GM18907 (cell line): ENCODE results near the gene TBC1D23.
"Not testable (repeated sequence)": the region's sequence is repeated elsewhere in the genome, so short reads cannot be mapped to it uniquely, and the experiment has no call there.

ENCODE experiments used
- ATAC-seq: cut with Tn5 transposase; IDR thresholded peaks from one replicate; pipeline ENCODE4 v1.9.1; 2021; ENCODE audit warnings: mild to moderate bottlenecking, moderate library complexity; ENCODE audit not compliant: unreplicated experiment

Gene TBC1D23

DNA sequence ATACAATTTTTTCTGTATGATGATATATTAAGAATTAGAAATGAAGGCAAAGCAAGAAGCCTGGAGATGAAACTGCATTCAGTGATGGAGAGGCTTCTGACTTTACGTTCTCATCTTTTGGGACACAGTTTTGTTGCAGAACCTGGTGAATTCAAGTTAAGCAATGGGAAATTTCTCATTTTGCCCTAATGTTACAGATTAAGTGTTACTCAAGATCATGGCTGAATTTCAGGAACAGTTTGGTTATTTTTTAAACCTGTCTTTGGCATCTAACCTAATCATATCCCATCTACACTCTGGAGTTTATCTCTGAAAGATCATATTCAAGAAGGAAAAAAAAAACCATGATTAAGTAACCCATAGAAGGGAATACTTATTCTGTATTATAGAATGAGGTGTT, 79.7 kb downstream of the TBC1D23 start:
- no peak for ATAC-seq

DNA sequence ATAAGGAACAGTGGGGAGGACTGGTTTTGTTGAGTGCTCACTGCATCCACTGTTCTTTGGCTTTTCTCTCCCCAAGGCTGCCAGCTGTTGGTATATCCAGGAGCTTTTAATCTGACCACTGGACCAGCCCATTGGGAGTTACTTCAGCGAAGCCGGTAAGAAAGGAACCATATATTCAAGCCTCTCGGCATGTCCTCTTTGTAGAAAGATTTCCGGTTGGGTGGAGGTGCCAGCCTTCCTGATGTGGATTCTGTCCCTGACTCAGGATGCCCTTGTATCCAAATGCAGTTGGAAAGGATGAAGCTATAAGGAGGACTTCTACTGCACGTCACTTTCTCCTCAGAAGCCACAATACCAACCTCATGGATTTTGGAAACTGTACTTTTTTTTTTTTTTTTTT, 87.9 kb downstream of the TBC1D23 start:
- no peak for ATAC-seq

DNA sequence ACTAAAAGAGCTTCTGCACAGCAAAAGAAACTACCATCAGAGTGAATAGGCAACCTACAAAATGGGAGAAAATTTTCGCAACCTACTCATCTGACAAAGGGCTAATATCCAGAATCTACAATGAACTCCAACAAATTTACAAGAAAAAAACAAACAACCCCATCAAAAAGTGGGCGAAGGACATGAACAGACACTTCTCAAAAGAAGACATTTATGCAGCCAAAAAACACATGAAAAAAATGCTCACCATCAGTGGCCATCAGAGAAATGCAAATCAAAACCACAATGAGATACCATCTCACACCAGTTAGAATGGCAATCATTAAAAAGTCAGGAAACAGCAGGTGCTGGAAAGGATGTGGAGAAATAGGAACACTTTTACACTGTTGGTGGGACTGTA, 91.0 kb downstream of the TBC1D23 start:
- not testable (repeated sequence) for ATAC-seq

DNA sequence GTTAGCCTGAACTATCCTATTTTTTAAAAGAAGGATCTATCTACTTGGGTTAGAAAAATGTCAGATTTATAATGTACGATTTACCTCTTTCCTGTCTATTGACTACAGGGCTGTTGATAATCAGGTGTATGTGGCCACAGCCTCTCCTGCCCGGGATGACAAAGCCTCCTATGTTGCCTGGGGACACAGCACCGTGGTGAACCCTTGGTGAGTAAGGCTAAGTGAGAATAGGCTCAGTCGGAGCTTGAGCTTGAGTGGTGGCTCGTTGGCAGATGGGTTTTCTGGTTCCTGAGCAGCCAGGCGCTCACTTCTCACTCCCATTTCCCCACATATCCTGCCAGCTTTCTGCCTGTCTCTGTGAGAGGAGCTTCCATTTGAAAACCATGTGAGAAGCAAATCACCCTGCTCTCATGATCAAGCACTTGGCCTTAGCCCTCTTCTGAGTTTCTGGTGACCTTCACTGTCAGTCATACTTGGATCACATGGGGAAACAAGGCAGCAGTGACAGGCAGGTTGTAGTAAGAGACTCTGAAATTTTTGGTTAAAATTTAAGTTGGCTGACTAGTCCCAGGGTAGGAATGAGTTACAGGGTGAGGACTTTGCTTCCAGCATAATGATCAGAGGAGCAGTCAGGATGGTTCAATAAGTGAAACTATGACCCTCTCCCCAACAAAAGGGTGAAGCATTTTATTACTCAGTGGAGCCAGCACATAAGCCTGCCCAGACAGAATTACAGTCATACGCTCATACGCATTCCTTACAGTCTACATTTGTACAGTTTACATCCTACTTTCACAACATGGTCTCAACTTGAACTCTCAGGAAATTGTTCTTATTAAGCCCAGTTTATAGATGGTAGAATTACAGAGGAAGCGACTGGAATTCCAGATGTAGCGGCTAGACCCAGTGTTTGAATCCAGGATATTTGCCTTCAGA, 91.8 kb downstream of the TBC1D23 start:
- no peak for ATAC-seq

DNA sequence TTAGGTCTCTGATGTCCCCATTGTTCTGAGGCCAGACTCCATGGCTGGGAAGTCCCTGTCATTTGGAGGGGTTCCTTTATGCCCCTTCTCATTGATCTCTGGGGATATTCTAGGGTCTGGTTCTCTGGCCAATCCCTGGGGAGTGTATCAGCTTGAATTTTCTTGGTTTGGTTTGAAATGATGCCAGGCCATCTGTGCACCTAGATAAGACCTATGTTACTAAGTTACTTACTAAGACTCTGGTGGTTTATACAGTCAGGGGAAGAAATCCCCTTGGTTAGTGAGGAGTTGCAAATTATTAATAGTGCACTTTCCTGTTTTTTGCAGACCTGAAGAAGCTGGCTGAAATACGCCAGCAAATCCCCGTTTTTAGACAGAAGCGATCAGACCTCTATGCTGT, 94.1 kb downstream of the TBC1D23 start:
- ATAC-seq: peak; percentile 86

DNA sequence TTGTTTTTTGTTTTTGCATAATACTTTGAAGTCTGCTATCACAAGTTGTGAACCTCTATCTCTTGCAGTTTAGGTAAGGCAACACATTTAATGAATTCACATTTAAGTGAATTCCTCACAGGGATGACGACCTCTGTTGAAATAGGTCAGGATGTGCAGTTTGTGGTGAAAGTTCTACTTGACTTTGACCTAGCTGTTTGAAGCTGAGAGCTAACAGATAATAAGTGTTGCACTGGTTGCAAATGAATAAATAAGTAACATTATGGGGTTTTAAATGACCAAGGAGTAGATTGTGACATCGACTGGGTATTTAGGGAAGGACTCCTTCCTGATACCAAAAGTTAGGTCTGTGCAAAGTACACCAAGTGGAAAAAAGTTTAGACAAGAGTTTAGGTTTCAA, 97.6 kb downstream of the TBC1D23 start:
- no peak for ATAC-seq

DNA sequence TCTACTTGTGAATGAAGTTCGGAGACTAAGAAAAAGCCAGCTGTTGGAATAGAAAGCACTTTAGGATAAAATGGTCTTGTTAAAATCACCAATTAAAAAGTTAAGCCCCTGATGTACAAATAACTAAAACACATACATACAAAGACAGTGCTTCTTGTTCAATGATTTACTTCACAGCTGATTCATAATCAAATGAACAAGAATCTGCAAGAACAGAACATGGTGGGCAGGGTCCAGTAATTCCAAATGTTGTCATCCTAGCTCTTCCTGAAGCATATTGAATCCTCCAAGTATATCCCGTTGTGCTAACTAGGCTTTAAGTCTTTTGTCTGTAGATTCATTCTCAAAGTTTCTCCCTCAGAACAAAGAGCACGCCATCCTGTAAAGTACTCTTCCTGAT, 98.2 kb downstream of the TBC1D23 start:
- ATAC-seq: no peak

DNA sequence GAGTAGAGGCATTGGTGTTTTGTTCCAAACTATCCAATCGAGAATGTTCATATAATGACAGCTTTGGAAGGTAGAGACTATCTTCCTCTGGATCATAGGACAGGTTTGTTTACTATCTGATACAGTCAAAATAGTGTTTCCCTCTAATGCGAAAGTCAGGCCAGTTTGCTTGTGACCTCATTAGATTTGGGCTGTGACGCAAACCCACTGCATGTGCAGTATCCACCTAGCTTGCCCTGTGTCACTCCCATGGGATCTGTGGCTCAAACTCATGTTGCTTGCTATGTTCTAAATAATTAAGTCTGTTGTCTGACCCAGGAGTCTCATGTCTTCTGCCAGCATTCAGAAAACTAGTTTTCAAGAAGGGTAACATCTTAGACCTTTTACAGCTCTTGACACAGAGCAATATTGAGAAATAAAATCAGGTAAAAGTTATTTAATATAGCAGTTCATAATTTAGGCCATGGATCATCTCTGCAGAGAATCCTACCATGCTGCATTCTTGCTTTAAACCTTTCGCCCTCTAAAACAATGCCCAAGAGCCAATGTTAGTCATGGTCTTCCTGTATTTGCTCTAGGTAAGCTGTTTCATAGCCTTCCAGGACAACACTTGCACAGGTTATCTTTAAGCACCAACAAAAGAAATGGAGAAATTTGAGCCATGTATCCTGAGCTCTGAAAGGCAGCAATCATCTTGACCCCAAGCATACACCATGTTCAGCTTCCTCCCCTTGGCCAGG, 100.1 kb downstream of the TBC1D23 start:
- no peak for ATAC-seq

DNA sequence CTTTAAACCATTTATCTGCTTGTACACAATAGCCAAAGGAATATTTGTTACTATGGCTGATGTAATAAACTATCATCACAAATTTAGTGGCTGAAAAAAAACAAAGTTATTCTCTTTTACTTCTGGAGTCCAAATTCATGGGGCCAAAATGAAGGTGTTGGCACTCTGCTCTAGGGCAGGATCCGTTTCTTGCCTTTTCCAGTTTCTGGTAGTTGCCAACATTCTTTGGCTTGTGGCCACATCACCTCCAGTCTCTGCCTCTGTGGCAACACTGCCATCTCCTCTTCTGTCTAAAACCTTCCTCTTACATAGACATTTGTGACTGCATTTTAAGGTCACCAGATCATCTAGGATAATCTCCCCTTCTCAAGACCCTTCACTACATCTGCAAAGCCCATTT, 101.1 kb downstream of the TBC1D23 start:
- no peak for ATAC-seq

DNA sequence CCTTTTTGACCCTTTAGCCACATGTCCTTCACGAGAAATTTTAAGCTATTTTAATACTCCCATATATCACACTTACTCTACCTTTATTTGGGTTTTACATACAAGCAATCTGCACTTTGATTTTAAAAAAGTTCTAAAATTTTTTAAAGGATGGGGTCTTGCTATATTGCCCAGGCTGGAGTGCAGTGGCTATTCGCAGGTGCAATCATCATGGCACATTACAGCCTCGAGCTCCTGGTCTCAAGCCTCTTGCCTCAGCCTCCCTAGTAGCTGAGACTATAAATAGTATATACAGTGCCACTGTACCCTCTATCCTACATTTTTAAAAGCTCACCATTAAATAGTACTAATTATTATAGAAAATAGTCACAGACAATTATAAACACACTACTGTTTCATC, 103.6 kb downstream of the TBC1D23 start:
- ATAC-seq: no peak

DNA sequence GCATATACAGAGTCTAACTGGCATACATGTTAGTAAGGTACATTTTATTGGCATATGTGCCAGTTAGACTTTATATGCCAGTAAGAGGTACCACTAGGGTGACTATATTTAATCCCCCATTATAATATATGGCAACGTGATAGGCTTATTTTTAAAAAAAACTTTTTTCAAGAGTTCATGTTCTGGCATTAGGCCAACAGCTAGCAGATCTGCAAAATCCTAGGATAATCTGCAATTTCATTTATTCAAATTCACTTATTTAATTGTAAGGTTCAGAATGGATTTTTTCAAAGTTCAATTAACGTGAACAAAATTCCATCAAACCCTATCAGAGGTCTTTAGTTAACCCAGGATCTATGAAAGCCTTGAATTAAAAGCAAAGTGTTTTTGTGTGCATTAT, 105.6 kb downstream of the TBC1D23 start:
- no peak for ATAC-seq

DNA sequence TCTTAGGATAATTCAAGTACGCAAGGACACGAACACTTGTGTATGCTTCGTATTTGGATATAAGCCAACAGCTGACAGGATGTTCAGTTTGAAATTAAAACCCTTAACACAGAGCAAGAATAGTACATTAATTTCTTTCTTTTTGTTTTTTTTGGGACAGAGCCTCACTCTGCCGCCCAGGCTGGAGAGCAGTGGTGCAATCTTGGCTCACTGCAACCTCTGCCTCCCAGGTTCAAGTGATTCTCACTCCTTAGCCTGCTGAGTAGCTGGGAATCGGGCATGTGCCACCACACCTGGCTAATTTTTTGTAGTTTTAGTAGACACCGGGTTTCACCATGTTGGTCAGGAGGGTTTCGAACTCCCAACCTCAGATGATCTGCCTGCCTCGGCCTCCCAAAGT, 107.6 kb downstream of the TBC1D23 start:
- ATAC-seq: no peak

DNA sequence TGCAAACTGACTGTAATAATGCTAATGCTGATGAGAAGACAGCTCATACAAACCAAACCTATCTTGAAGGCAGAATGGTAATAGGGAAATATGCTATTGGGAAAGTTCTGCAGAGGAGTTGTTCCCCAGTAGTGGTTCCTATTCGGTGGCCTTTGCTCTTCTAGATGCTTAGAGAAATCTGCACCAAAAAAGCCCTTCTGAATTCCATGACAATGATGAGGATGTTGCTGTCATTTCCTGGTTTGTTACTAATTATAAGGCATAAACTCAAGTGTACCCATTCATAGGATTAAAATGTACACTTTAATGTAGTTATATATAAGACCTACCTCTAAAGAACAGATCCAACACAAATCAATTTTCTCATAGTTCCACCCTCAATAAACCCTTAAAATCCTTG, 110.0 kb downstream of the TBC1D23 start:
- ATAC-seq: no peak

DNA sequence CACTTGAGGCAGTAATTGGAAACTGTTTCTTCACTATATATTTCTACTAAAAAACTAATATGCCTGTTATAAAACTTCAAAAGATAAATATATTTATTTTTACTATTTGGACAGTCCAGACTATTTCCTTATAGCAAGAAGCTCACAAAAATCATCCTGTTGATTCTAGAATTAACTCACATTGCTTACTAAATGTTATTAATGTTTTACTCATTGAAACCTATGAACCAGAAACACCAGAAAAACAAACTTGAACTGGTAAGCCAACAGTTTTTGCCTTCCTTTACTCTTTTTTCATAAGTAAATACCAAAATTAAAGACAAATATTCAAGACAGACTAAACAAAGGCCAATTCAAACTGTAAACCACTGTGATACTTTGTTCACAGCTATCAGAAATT, 113.7 kb downstream of the TBC1D23 start:
- no peak for ATAC-seq
